Smooth muscle cell (in vitro differentiated cells): Measurements from ENCODE around the gene SPAG6. TPM values are rescaled to one million over a fixed set of nuclear protein-coding genes. Genes with fewer than 3 reads are reported as not detected.

Source experiments
- DNase-seq: peaks from one replicate; lab custom pipeline; 2025; ENCODE audit not compliant: unreplicated experiment; lab: John Stamatoyannopoulos, UW
- H2AFZ ChIP-seq: fragments of 200-600 bp; sonication (generic); 2 replicates; pipeline ENCODE4 v1.6.0; 2016; ENCODE audit warnings: antibody characterized with exemption, low read depth, mild to moderate bottlenecking
- H3F3A ChIP-seq: fragments of 200-600 bp; sonication (generic); 2 replicates; pipeline ENCODE4 v1.6.0; 2017; ENCODE audit warnings: antibody characterized with exemption, low read depth
- H3K27ac ChIP-seq: fragments of 200-600 bp; sonication (generic); 2 replicates; pipeline ENCODE4 v1.5.1; 2016; ENCODE audit warnings: low read depth, mild to moderate bottlenecking
- H3K27me3 ChIP-seq: fragments of 200-600 bp; sonication (generic); 2 replicates; pipeline ENCODE4 v1.6.1; 2016; ENCODE audit warnings: low read depth, mild to moderate bottlenecking
- H3K36me3 ChIP-seq: fragments of 200-600 bp; sonication (generic); 2 replicates; pipeline ENCODE4 v1.5.1; 2016; ENCODE audit warnings: low read depth
- H3K4me1 ChIP-seq: fragments of 200-600 bp; sonication (generic); 2 replicates; pipeline ENCODE4 v1.5.1; 2016; ENCODE audit warnings: low read depth
- H3K4me2 ChIP-seq: fragments of 200-600 bp; sonication (generic); 2 replicates; pipeline ENCODE4 v1.6.0; 2016; ENCODE audit warnings: mild to moderate bottlenecking
- H3K4me3 ChIP-seq: fragments of 200-600 bp; sonication (generic); 2 replicates; pipeline ENCODE4 v1.5.1; 2016; ENCODE audit warnings: mild to moderate bottlenecking
- H3K79me2 ChIP-seq: fragments of 200-600 bp; sonication (generic); 2 replicates; pipeline ENCODE4 v1.6.0; 2016; ENCODE audit warnings: low read depth, mild to moderate bottlenecking
- H3K9ac ChIP-seq: fragments of 200-600 bp; sonication (generic); 2 replicates; pipeline ENCODE4 v1.6.0; 2016; ENCODE audit warnings: low read depth
- H3K9me3 ChIP-seq: fragments of 200-600 bp; sonication (generic); replicated peaks from 2 replicates; pipeline ENCODE4 v1.5.1; 2016; ENCODE audit warnings: low read depth
- H4K20me1 ChIP-seq: fragments of 200-600 bp; sonication (generic); 2 replicates; pipeline ENCODE4 v1.6.0; 2016; ENCODE audit warnings: low read depth
- CTCF ChIP-seq: fragments of 200-600 bp; sonication (generic); IDR thresholded peaks from 2 replicates; pipeline ENCODE4 v1.5.1; 2017; ENCODE audit warnings: borderline replicate concordance, mild to moderate bottlenecking, antibody characterized with exemption; ENCODE audit not compliant: insufficient read depth, poor library complexity, severe bottlenecking
- WGBS: methylation state at CpG from one replicate; pipeline ENCODE4 v1.1.7; 2016; ENCODE audit warnings: low lambda C conversion rate; 5-methylcytosine and 5-hydroxymethylcytosine counted together
- polyA plus RNA-seq: library from polyadenylated mRNA; unstranded; fragments of >200 nt; fragmentation: Nextera tagmentation; extraction: Ambion mirVana; gene quantifications from 2 replicates; pipeline ENCODE4 v1.2.1, GENCODE V29; 2016
- total RNA-seq: library from RNA; depleted of rRNA; stranded (reverse); fragments of >200 nt; gene quantifications from 2 replicates; pipeline ENCODE4 v1.2.3, GENCODE V29; 2014

SPAG6 gene
- total and polyA plus RNA-seq, 2 experiments from 2014 or later = 0.61 TPM; not detected in 1

GRCh38 chr10:22374489-22375126 is 29.3 kb downstream of the SPAG6 start:
- Histone ChIP-seq H3K79me2 (no peaks in the 10 kb centered on the region), H3F3A (no peaks in the 10 kb centered on the region), H4K20me1 (no peaks in the 10 kb centered on the region), H3K4me3 (no peak overlapping the region), H3K9ac (no peak overlapping the region), H3K36me3 (no peaks in the 10 kb centered on the region), H3K4me2 (no peak overlapping the region), H3K4me1 (no peaks in the 10 kb centered on the region), H3K9me3 (no peaks in the 10 kb centered on the region), H2AFZ (no peak overlapping the region), H3K27ac (no peak overlapping the region), H3K27me3 (no peaks in the 10 kb centered on the region)
- no peak for TF ChIP-seq CTCF
- 93% methylated on average over 3 of the region's 3 CpGs for WGBS
- DNase-seq = no peak

- 92% methylated on average over 3 of the region's 3 CpGs for WGBS
- no peak for DNase-seq
- Histone ChIP-seq H3K9ac (no peak overlapping the region), H3K36me3 (no peaks in the 10 kb centered on the region), H3F3A (no peaks in the 10 kb centered on the region), H3K79me2 (no peaks in the 10 kb centered on the region), H2AFZ (no peak overlapping the region), H4K20me1 (no peaks in the 10 kb centered on the region), H3K4me3 (no peak overlapping the region), H3K4me1 (no peaks in the 10 kb centered on the region), H3K4me2 (no peak overlapping the region), H3K27me3 (no peaks in the 10 kb centered on the region), H3K27ac (no peak overlapping the region), H3K9me3 (no peaks in the 10 kb centered on the region)
- no peak for TF ChIP-seq CTCF
These were observed 33.8 kb downstream of the SPAG6 start for GRCh38 chr10:22379059-22379458.

GRCh38 chr10:22381262-22381661 is 36.0 kb downstream of the SPAG6 start:
- Histone ChIP-seq H4K20me1 (no peaks in the 10 kb centered on the region), H3K9me3 (no peaks in the 10 kb centered on the region), H3K27ac (no peak overlapping the region), H3K4me2 (no peak overlapping the region), H3K4me1 (no peaks in the 10 kb centered on the region), H3K9ac (no peak overlapping the region), H3K79me2 (no peaks in the 10 kb centered on the region), H2AFZ (peak overlapping the region; percentile 9), H3K27me3 (no peaks in the 10 kb centered on the region), H3F3A (no peaks in the 10 kb centered on the region), H3K36me3 (no peaks in the 10 kb centered on the region), H3K4me3 (no peak overlapping the region)
- TF ChIP-seq CTCF = no peak
- 73% methylated on average over 4 of the region's 4 CpGs for WGBS
- no peak for DNase-seq

- Histone ChIP-seq H2AFZ (no peak overlapping the region), H3K9ac (no peak overlapping the region), H3K4me1 (no peaks in the 10 kb centered on the region), H4K20me1 (no peaks in the 10 kb centered on the region), H3K27me3 (peaks cover 3% of the 10 kb centered on the region), H3K4me2 (no peak overlapping the region), H3K79me2 (no peaks in the 10 kb centered on the region), H3K27ac (no peak overlapping the region), H3K36me3 (no peaks in the 10 kb centered on the region), H3K4me3 (no peak overlapping the region), H3K9me3 (no peaks in the 10 kb centered on the region), H3F3A (no peaks in the 10 kb centered on the region)
- WGBS = 100% methylated on average over 1 of the region's 1 CpG
- no peak for TF ChIP-seq CTCF
- DNase-seq = no peak
These were observed 41.2 kb downstream of the SPAG6 start for GRCh38 chr10:22386503-22386902.
